ENCODE measurements around the gene GOLM1.

DNA sequence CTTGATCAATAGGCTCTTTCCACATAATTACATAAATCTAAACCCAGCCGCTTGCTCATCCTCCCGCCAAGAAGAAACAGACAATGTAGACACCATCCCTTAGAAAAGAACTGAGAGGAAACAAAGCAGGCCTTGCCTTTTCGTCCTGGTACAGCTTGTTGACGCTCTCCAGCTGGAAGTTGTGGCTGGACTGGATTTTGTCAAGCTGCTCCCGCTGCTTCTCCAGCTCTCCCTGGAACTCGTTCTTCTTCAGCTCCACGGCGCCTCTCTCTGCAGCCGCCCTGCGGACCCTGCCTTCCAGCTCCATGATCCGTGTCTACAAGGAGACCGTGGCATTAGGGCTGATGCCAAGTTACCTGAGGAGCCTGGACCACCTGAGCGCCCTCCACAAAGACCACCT lies 22.1 kb downstream of the GOLM1 start:
- no peak for TF ChIP-seq TAF1 (IDR thresholded peaks at IDR 0.05; ENCODE audit: low read depth)
- no peak for TF ChIP-seq CEBPB (IDR thresholded peaks at IDR 0.05)
- TF ChIP-seq NFIC (IDR thresholded peaks at IDR 0.05) = no peak
- TF ChIP-seq, protein P1, sequence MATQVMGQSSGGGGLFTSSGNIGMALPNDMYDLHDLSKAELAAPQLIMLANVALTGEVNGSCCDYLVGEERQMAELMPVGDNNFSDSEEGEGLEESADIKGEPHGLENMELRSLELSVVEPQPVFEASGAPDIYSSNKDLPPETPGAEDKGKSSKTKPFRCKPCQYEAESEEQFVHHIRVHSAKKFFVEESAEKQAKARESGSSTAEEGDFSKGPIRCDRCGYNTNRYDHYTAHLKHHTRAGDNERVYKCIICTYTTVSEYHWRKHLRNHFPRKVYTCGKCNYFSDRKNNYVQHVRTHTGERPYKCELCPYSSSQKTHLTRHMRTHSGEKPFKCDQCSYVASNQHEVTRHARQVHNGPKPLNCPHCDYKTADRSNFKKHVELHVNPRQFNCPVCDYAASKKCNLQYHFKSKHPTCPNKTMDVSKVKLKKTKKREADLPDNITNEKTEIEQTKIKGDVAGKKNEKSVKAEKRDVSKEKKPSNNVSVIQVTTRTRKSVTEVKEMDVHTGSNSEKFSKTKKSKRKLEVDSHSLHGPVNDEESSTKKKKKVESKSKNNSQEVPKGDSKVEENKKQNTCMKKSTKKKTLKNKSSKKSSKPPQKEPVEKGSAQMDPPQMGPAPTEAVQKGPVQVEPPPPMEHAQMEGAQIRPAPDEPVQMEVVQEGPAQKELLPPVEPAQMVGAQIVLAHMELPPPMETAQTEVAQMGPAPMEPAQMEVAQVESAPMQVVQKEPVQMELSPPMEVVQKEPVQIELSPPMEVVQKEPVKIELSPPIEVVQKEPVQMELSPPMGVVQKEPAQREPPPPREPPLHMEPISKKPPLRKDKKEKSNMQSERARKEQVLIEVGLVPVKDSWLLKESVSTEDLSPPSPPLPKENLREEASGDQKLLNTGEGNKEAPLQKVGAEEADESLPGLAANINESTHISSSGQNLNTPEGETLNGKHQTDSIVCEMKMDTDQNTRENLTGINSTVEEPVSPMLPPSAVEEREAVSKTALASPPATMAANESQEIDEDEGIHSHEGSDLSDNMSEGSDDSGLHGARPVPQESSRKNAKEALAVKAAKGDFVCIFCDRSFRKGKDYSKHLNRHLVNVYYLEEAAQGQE (IDR thresholded peaks at IDR 0.05; ENCODE audit: low read depth) = no peak
- TF ChIP-seq, protein P2, sequence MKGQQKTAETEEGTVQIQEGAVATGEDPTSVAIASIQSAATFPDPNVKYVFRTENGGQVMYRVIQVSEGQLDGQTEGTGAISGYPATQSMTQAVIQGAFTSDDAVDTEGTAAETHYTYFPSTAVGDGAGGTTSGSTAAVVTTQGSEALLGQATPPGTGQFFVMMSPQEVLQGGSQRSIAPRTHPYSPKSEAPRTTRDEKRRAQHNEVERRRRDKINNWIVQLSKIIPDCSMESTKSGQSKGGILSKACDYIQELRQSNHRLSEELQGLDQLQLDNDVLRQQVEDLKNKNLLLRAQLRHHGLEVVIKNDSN (IDR thresholded peaks at IDR 0.05) = no peak
- no peak for TF ChIP-seq EGR1 (IDR thresholded peaks at IDR 0.05)
- no peak for TF ChIP-seq YY1 (IDR thresholded peaks at IDR 0.05; ENCODE audit: low read depth)
- TF ChIP-seq ZBTB7A (IDR thresholded peaks at IDR 0.05; ENCODE audit: low read depth) = no peak

Measured in Ishikawa (cell line).